K562 (cell line): ENCODE data around the gene ALDH1A3. TPM values are rescaled to one million over a fixed set of nuclear protein-coding genes. Genes with fewer than 3 reads are reported as not detected.

ENCODE experiments used
- ATAC-seq: fragments of 200-7000 bp; cut with Tn5 transposase; 3 replicates; pipeline ENCODE4 v1.9.1; 2020; ENCODE audit warnings: moderate library complexity
- BruUV-seq: library from RNA; stranded (reverse); fragments of 400-500 nt; replicated peaks from 2 replicates; lab custom pipeline; 2021; lab: Mats Ljungman, UMichigan
- CTCF ChIA-PET: fragments of 300-600 bp; formaldehyde crosslinking; extraction: SDS; loops from one replicate; lab custom pipeline; 2021; ENCODE audit warnings: low intra/inter-chr PET ratio; lab: Yijun Ruan, JAX
- POLR2A ChIA-PET: fragments of 300-600, 350-650 bp; sonication (Branson Sonifier 250); formaldehyde crosslinking; extraction: SDS; loops from one replicate; lab custom pipeline; 2021; ENCODE audit warnings: antibody characterized with exemption, inconsistent platforms; lab: Yijun Ruan, JAX
- DNase-seq, 4 experiments: peaks; one replicate each; pipeline versions ENCODE4 v3.0.0 to v3.0.0-alpha.2; 2011 to 2018; ENCODE audit warnings: low spot score in 3 of 4, mixed read lengths in 3 of 4; ENCODE audit errors: extremely low read depth in 1 of 4
- FAIRE-seq: peaks from 2 replicates; lab custom pipeline; 2011; peaks lifted over from hg19 to GRCh38; lab: Jason Lieb, UNC
- H2AFZ ChIP-seq: 2 replicates; pipeline ENCODE4 v1.6.0; 2011; ENCODE audit warnings: low read depth, low read length, control low read depth, inconsistent platforms
- H3K27ac ChIP-seq: fragments of 200-600 bp; 3 replicates; pipeline ENCODE4 v1.8.0; 2011; ENCODE audit warnings: low read depth, mild to moderate bottlenecking, control low read depth, inconsistent platforms, low read length, moderate library complexity, mixed read lengths; ENCODE audit errors: extremely low read depth
- H3K27me3 ChIP-seq, 2 experiments: fragments of 300-600 bp in 1 of 2; 2 replicates in 1 of 2; 3 replicates in 1 of 2; pipeline versions ENCODE4 v1.6.0 to v1.8.0; 2011; ENCODE audit warnings: inconsistent platforms in 2 of 2, low read length in 2 of 2, mild to moderate bottlenecking in 1 of 2, mixed read lengths in 1 of 2, moderate library complexity in 1 of 2; ENCODE audit not compliant: control insufficient read depth in 2 of 2, insufficient read depth in 2 of 2
- H3K36me3 ChIP-seq: fragments of 300-600 bp; 3 replicates; pipeline ENCODE4 v1.8.0; 2011; ENCODE audit warnings: mild to moderate bottlenecking, low read length, inconsistent platforms; ENCODE audit not compliant: control insufficient read depth, insufficient read depth
- H3K4me1 ChIP-seq, 2 experiments: fragments of 200-600 bp in 1 of 2; replicated peaks in 1 of 2; 2 replicates in 1 of 2; 3 replicates in 1 of 2; pipeline versions ENCODE4 v1.5.1 to v1.8.0; 2011; ENCODE audit warnings: inconsistent platforms in 2 of 2, low read length in 2 of 2, mild to moderate bottlenecking in 1 of 2, mixed read lengths in 1 of 2, moderate library complexity in 1 of 2; ENCODE audit not compliant: control insufficient read depth in 2 of 2, insufficient read depth in 2 of 2
- H3K4me2 ChIP-seq: 2 replicates; pipeline ENCODE4 v1.6.1; 2011; ENCODE audit warnings: low read length, control low read depth, inconsistent platforms, mixed read lengths; ENCODE audit not compliant: insufficient read depth
- H3K4me3 ChIP-seq: fragments of 200-600 bp; sonication (generic), shearing (Covaris generic); 2 replicates; pipeline ENCODE4 v1.5.1; 2016; ENCODE audit warnings: control low read depth, inconsistent platforms
- H3K79me2 ChIP-seq: fragments of 200-600 bp; 3 replicates; pipeline ENCODE4 v1.8.0; 2011; ENCODE audit warnings: low read length, inconsistent platforms; ENCODE audit not compliant: control insufficient read depth, insufficient read depth
- H3K9ac ChIP-seq, 2 experiments: 2 replicates each; pipeline versions ENCODE4 v1.6.0 to v1.6.1; 2011; ENCODE audit warnings: low read depth in 2 of 2, low read length in 2 of 2, control low read depth in 1 of 2, inconsistent platforms in 1 of 2, mild to moderate bottlenecking in 1 of 2, mixed read lengths in 1 of 2; ENCODE audit not compliant: insufficient read depth in 1 of 2
- H3K9me1 ChIP-seq: one replicate; pipeline ENCODE4 v1.6.0; 2011; ENCODE audit warnings: inconsistent platforms, mild to moderate bottlenecking, low read length, moderate library complexity; ENCODE audit not compliant: control insufficient read depth, insufficient read depth
- H3K9me3 ChIP-seq: replicated peaks from 2 replicates; pipeline ENCODE4 v1.5.1; 2011; ENCODE audit warnings: low read depth, low read length, inconsistent platforms; ENCODE audit not compliant: control insufficient read depth, insufficient read depth
- H4K20me1 ChIP-seq: replicated peaks from 2 replicates; pipeline ENCODE4 v1.6.1; 2011; ENCODE audit warnings: low read length, inconsistent platforms, mixed read lengths; ENCODE audit not compliant: control insufficient read depth, insufficient read depth
- CTCFL ChIP-seq: IDR thresholded peaks from 2 replicates; pipeline ENCODE4 v1.6.1; 2011; ENCODE audit warnings: borderline replicate concordance, low read depth, mild to moderate bottlenecking, moderate library complexity, low read length; ENCODE audit not compliant: insufficient read depth, poor library complexity, severe bottlenecking
- EZH2 ChIP-seq: IDR thresholded peaks from 2 replicates; pipeline ENCODE4 v1.6.1; 2012; ENCODE audit warnings: low read depth, mild to moderate bottlenecking, inconsistent platforms, low read length, borderline replicate concordance
- MYBL2 ChIP-seq, 2 experiments: fragments of 450-650 bp in 1 of 2; sonication (generic) in 1 of 2; formaldehyde crosslinking in 1 of 2; IDR thresholded peaks; 2 replicates each; pipeline versions ENCODE4 v1.6.1 to v1.8.1; 2017 to 2022; ENCODE audit warnings: borderline replicate concordance in 1 of 2, inconsistent platforms in 1 of 2, low read depth in 1 of 2, mild to moderate bottlenecking in 1 of 2, missing genetic modification reagents in 1 of 2, moderate library complexity in 1 of 2
- RBM14 ChIP-seq: fragments of 200-400 bp; formaldehyde crosslinking; IDR thresholded peaks from 2 replicates; pipeline ENCODE4 v1.6.1; 2018; ENCODE audit warnings: low read depth, mild to moderate bottlenecking, low read length, moderate library complexity, borderline replicate concordance; ENCODE audit not compliant: insufficient read depth
- STAT5B ChIP-seq: fragments of 250-450 bp; sonication (Bioruptor Pico); IDR thresholded peaks from 2 replicates; pipeline ENCODE4 v1.8.0; 2021; ENCODE audit warnings: mild to moderate bottlenecking, inconsistent platforms
- ZNF551 ChIP-seq: fragments of 250-450 bp; sonication (Bioruptor Pico); IDR thresholded peaks from 2 replicates; pipeline ENCODE4 v1.5.0; 2021; ENCODE audit warnings: mild to moderate bottlenecking, moderate library complexity
- WGBS: fragments of 100-300 bp; shearing (Covaris generic); methylation state at CpG from one replicate; pipeline ENCODE4 v1.1.6; 2016; ENCODE audit warnings: low coverage, mixed read lengths; ENCODE audit not compliant: insufficient coverage; ENCODE audit errors: missing lambda C conversion rate; 5-methylcytosine and 5-hydroxymethylcytosine counted together
- in situ Hi-C: fragments of 300-500 bp; cut with MboI; formaldehyde crosslinking; loops from 4 replicates; pipeline ENCODE4 v1.15.0; 2018; ENCODE audit warnings: inconsistent platforms, mixed read lengths
- intact Hi-C: fragments of 100-400 bp; cut with micrococcal nuclease; formaldehyde crosslinking; loops from 2 replicates; pipeline ENCODE4 v1.14.2; 2022
- polyA plus RNA-seq, 8 experiments: library from polyadenylated mRNA; depleted of rRNA in 4 of 8; stranded (reverse) in 5 of 8; unstranded in 3 of 8; fragments of >200 nt; fragmentation: Nextera tagmentation in 2 of 8; fragmentation: Illumina TruSeq in 1 of 8; extraction: Ambion mirVana in 2 of 8; extraction: Trizol in 1 of 8; gene quantifications; 2 replicates each; pipeline versions ENCODE4 v1.2.1 to v1.2.3, GENCODE V29; 2011 to 2014; ENCODE audit warnings: inconsistent platforms in 1 of 8, missing spikeins in 1 of 8
- total RNA-seq, 7 experiments: library from RNA; depleted of rRNA in 6 of 7; stranded (reverse); fragments of >200 nt in 6 of 7; fragmentation: Illumina TruSeq in 2 of 7; extraction: Trizol in 2 of 7; gene quantifications; 2 replicates each; pipeline versions ENCODE4 v1.2.1 to v1.2.3, GENCODE V29; 2011 to 2021; ENCODE audit warnings: low replicate concordance in 1 of 7

ALDH1A3 gene
- total and polyA plus RNA-seq, 9 of the 15 experiments (the other 6 are each of a cell fraction or from before 2014, with no cell fraction given), result 0.38 TPM; not detected in 8

GRCh38 chr15:100919481-100920405, 40.1 kb downstream of the ALDH1A3 start:
- Histone ChIP-seq H3K27ac (no peak overlapping the region), H4K20me1 (peaks cover 4% of the 10 kb centered on the region; the same call in 1 of the 2 replicates), H3K4me2 (peak overlapping the region; percentile 8; the same call in 1 of the 2 replicates), H3K36me3 (no peaks in the 10 kb centered on the region), H3K79me2 (no peaks in the 10 kb centered on the region), H3K9ac (no peak overlapping the region), H2AFZ (no peak overlapping the region), H3K9me1 (no peaks in the 10 kb centered on the region), H3K4me1 (peaks cover 0 to 20% of the 10 kb centered on the region in 2 experiments; a peak in 2 of 5 replicates), H3K4me3 (peak overlapping the region; percentile 27), H3K9me3 (no peaks in the 10 kb centered on the region), H3K27me3 (peaks cover 21 to 65% of the 10 kb centered on the region in 2 experiments)
- BruUV-seq, result no TSS peak
- 10% methylated on average over 41 of the region's 80 CpGs for WGBS
- in situ Hi-C loops, result loop anchor here (25.0 kb wide), 1 partner anchor 343 kb away; the partner anchor contains the start of gene CHSY1
- FAIRE-seq (no peak), DNase-seq (peak in 1 of 4 experiments; percentile 17), ATAC-seq (no peak)
- no peak for TF ChIP-seq MYBL2 (IDR thresholded peaks at IDR 0.05; ENCODE audit: low read depth)
- no peak for TF ChIP-seq MYBL2 (CRISPR knock-in tag; IDR thresholded peaks at IDR 0.05; ENCODE audit: borderline replicate concordance)
- 0 out of 2 replicates have a peak, but pooled peaks have one; percentile 20 for TF ChIP-seq EZH2
- peak; percentile 74 for TF ChIP-seq CTCFL
- TF ChIP-seq RBM14, result no peak
- TF ChIP-seq ZNF551 (CRISPR knock-in tag), result no peak
- no peak for TF ChIP-seq STAT5B (CRISPR knock-in tag)
- CTCF ChIA-PET, result interaction anchor here (0.5 to 2.5 kb wide), 3 partner anchors 88 to 297 kb away, joined by 3 to 25 read pairs (median 3); no protein-coding TSS in a partner anchor
- POLR2A ChIA-PET, result no interaction called here
- intact Hi-C loops, result loop anchor here (5.0 kb wide), 1 partner anchor 338 kb away; no protein-coding TSS in a partner anchor
